HPDE6-E6E7 (cell line): ENCODE measurements around the gene PTPN14.

ENCODE experiments used
- DNase-seq: peaks from one replicate; pipeline ENCODE4 v3.0.0; 2011; ENCODE audit warnings: missing footprints; ENCODE audit errors: extremely low spot score

PTPN14 gene

DNA sequence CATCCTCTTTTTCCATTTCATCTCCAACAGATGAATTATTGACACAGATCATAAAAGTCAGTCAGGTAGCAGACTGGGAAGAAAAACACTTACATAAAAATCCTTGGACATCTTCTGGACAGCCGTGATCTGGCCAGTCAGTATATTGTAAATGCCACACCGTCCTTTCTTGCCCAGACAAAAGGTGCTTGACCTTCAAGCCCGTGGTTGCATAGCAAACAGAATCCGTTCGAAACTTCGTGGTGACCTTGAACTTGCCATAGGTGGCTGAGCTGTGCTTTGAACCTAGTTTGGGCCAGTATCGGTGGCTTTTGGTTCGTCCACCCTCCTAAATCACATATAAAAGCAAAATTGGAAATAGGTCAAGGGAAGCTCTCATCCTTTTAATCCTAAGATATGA is 182.0 kb downstream of the PTPN14 start:
- no peak for DNase-seq

DNA sequence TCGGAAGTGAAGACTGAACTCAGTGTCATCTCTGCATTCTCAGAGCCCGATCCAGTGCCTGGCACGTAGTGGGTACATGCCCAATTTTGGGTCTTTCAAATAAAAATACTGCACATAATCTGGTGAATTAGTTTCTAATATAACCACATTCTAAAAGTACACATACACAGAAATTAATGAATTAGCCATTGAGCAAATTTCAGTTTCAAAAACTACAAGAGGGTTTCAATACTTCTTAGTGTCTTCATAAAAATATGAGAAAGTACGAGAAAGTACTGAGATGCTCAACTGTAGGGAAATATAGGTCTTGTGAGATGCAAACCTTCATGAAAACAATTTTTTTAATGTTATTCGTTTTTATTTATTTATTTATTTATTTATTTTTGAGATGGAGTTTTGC is 183.6 kb downstream of the PTPN14 start:
- DNase-seq: no peak

GRCh38 chr1:214364786-214365295 is 186.6 kb downstream of the PTPN14 start:
- DNase-seq: no peak

GRCh38 chr1:214364386-214364785 is 187.0 kb downstream of the PTPN14 start:
- no peak for DNase-seq

DNA sequence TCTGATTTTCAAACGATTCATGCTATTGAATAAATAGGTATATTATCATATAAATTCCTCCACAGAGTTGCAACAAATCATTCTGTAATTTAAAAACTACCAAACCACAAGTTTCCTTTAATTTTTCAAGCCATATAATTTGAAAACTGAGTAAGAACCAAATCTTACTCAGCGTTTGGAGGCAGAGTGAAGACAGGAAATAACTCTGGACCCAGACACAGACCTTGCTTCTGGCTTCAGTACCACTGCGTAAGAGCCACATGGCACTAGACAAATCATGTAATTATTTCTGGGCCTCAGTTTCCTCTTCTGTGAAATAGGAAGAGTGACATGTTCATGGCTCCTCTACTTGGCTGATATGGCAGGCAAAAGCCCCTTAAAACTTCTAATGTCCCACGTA is 188.0 kb downstream of the PTPN14 start:
- DNase-seq: no peak

DNA sequence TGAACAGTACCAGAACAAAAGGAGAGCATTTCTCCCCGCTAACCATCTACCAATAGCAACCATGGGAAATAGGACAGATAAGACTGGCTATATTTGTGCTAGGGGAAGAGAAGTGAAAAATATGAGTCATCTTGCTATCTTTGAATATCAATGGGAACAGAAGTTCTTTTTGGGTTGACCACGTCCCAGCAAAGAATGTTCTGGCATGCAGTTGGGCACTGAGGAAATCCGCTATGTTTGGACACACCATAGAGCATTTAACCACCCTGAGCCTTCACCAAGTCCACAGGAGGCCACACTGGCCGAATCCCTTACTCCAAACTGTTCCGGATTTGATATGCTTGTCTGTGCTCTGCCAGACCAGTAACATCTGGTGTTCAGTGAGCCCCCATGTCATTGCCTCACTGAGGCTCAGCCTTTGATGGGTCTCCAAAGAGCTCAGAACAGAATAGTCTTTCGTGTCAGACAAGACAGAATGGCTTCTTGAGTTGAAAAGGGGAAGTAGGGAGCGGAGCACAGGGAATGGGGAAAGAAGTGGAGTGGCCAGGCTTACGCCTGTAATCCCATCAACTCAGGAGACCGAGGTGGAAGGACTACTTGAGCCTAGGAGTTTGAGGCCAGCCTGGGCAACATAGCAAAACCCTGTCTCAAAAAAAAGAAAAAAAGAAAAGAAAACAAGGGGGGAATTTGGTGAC is 189.1 kb downstream of the PTPN14 start:
- no peak for DNase-seq

GRCh38 chr1:214361636-214362035 is 189.8 kb downstream of the PTPN14 start:
- DNase-seq: no peak

GRCh38 chr1:214360525-214361164 is 190.8 kb downstream of the PTPN14 start:
- DNase-seq: no peak

DNA sequence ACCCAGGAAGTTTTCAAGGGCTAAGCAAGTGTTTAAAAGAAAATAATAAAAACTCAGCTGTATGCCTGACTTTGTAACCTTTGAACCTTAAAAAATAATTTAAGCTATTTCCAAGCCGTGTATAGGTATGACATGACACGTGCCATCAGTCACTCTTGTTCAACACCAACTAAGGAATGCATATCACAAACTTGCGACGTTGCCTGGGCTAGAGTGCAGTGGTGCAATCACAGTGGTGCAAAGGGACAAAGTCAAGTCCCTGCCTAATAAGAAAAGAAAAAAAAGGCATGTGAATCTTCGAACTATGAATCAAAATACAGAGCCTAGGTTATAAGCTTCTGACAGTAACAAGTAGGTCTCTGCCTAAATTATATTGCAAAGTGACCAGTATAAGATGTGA is 191.3 kb downstream of the PTPN14 start:
- no peak for DNase-seq

DNA sequence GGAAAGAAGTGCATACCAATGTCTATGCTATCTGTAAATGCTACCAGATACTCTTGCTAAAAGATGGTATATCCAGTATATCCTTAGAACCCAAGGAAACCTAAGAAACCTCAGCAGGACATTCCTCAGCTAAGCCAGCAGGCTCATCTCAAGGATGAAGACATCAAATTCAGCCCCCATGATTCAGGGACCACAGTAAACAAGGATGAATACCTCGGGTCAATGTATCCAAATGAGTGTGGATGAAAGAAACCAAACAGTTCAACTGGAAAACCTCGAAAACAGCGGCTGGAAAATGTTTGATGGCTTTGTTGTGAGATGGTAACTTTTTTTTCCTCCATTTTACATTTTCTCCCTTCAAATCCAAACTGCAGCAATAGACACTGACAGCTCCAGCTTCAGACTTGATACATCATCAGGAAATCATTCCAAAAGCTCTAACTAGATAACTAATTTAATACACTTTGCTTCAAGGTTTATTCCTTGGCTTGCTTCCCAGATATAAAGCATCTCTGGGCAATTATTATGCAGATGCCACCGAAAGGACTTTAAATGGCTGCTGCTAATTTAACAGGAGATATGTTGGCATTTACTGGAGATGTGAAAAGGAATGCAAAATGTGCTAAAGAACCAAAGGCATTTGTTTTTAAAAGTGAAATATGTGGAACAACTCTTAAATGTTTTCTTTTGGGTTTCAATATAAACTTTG is 196.8 kb downstream of the PTPN14 start:
- no peak for DNase-seq

- DNase-seq: no peak
Measured at GRCh38 chr1:214352838-214353237, 198.6 kb downstream of the PTPN14 start.

GRCh38 chr1:214351551-214352277 is 199.7 kb downstream of the PTPN14 start:
- no peak for DNase-seq

- DNase-seq: no peak
Measured at GRCh38 chr1:214349781-214350180, 201.6 kb downstream of the PTPN14 start.

- DNase-seq: no peak
Measured at GRCh38 chr1:214349008-214349407, 202.4 kb downstream of the PTPN14 start.

DNA sequence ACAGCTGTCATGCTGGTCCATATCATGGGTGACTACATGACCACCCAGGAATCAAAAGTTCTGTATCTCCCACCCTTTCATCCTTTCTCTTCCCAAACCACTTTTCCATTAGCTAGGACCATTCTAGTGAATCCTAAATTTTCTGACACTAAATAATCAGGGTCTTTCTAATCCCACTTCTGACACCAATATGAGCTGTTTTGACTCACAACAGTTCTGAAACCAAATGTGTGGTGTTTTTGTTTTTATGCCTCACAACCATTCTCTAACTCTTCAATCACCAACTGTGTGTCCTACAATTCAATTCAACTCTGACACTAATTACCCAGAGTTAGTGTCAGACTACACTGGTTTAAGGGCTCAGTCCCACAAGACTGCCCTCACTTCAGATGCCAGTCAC is 206.5 kb downstream of the PTPN14 start:
- DNase-seq: no peak

- DNase-seq: no peak
Measured at GRCh38 chr1:214342525-214342924, 208.9 kb downstream of the PTPN14 start.

DNA sequence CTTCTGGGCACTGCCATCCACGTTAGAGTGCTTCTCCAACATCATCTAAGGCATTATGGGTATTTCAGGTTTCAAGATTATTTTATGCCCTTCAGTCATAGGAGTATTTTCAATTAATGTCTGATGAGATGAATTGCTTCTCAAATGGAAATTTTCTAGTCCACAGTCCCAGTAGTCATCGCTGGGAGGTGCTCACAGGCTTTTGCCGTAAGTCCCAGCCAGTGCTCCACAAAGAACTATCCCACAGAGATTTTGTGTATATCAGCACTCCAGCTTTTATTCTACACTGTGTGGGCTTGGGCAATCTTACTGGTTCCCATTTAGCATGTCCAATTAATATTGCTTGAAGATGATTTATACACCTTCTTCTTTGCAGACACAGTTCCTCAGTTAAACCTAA is 209.5 kb downstream of the PTPN14 start:
- DNase-seq: no peak

- no peak for DNase-seq
Measured at GRCh38 chr1:214341459-214341858, 209.9 kb downstream of the PTPN14 start.

- DNase-seq: no peak
Measured at GRCh38 chr1:214338212-214338611, 213.2 kb downstream of the PTPN14 start.

GRCh38 chr1:214337511-214337910 is 213.9 kb downstream of the PTPN14 start:
- no peak for DNase-seq

DNA sequence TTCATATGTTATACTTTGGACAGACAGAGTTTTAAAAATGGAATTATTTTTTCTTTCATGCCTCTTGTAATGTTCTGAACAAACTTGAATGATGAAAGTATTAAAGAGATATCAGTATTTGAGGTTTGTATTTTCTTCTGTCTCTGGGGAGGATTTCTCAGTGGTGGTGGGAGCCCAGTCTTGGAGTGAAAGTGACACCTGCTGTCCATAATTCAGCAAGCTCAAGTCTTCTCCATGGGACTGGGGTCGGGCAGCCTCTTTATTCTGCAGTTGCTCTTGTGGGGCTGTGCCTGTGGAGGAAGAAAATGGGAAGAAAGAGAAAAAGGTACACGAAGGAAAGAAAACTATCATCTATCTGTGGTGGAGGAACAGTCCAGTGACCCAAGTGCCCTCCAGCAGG is 214.4 kb downstream of the PTPN14 start:
- DNase-seq: no peak

DNA sequence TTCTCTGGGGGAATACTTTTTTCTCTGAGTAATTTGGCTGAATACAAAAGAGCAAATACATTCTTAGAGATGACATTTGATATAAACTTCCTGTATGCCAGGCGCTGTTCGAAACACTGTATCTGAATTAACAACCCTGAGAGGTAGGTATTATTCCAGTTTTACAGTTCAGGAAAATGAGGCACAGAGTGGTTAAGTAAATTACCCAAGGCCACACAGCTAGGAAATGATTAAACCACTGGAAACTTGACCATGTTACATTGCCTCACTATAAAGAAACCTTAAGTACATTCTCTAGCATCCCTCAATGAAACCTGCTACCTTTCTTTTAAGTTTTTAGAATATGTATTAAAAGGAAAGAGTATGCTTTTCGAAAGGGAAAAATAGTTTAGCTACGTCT is 215.8 kb downstream of the PTPN14 start:
- DNase-seq: no peak
